LNCAP (cell line): ENCODE data around the gene PLA2G4A.

Source experiments
- TF ChIP-seq, protein P1 (sequence below): fragments of 450-650 bp; IDR thresholded peaks from 2 replicates; pipeline ENCODE4 v1.5.1; 2017; ENCODE audit warnings: mild to moderate bottlenecking

PLA2G4A gene

DNA sequence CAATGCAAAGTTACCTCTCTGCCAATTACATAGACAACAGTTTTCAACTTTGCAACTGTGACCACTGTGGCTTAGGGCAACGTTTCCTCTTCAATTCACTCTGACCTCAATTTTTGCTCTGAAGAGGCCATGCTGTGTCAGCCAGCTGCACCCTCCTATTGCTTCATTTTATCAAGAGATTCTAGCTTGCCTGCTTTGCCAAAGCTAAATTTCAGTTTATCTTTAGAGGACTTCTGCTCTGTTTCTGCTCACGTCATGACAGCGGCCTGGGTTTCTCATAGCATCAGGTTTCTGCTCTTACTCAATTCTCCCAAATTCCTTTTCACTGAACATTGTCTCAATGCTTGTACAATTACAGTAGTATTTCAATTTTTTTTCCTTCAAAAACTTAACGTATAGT lies 154.6 kb downstream of the PLA2G4A start:
- TF ChIP-seq, protein P1, sequence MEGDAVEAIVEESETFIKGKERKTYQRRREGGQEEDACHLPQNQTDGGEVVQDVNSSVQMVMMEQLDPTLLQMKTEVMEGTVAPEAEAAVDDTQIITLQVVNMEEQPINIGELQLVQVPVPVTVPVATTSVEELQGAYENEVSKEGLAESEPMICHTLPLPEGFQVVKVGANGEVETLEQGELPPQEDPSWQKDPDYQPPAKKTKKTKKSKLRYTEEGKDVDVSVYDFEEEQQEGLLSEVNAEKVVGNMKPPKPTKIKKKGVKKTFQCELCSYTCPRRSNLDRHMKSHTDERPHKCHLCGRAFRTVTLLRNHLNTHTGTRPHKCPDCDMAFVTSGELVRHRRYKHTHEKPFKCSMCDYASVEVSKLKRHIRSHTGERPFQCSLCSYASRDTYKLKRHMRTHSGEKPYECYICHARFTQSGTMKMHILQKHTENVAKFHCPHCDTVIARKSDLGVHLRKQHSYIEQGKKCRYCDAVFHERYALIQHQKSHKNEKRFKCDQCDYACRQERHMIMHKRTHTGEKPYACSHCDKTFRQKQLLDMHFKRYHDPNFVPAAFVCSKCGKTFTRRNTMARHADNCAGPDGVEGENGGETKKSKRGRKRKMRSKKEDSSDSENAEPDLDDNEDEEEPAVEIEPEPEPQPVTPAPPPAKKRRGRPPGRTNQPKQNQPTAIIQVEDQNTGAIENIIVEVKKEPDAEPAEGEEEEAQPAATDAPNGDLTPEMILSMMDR: no peak

DNA sequence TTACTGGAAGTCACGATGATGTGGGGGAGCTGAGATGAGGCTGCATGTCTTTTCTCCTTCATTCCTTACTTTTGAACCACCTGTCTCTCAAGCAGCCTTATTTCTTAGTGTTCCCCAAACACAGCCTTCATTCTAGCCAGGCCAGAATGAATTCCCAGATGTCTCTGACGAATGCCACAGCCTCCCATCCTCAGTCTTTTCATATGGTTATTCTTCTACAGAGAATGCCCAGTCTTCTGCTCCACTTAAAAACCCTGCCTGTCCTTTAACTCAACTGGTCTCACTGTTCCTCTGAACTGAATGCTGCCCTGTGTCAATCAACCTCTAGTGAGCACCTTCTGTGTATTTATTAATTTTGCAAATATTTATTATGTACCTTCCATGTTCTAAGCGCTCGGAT lies 156.2 kb downstream of the PLA2G4A start:
- TF ChIP-seq, protein P1: no peak

DNA sequence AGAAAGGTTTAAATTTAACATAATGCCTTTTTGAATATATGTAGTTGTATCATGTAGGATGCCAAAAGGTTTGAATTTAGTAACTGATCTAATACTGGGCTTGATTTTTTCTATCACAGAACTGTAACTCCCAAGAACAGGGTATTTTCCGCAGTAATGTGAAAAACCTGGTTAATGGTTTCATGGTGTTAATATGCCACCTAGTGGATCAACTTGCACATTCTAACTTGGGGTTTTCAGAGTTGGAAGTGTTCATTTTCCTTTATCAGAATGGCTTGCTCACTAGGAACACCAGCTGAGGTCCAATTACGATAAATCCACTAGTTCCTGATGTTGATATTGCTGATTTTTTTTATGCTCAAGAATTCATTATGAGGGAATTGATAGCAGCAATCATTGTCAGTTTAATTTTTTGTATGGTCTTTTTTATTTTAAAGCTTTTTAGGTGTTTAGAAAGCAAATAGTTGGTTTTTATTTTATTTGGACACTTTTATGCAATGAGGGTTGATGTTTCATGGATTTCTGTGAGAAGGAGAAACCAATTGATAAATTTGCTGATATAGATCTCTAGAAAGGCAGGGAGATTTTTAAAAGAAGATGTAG lies 157.2 kb downstream of the PLA2G4A start:
- TF ChIP-seq, protein P1: peak; percentile 77

- TF ChIP-seq, protein P1: no peak
Observed at GRCh38 chr1:186987065-186987464, 158.3 kb downstream of the PLA2G4A start.

GRCh38 chr1:186987769-186988168 lies 159.0 kb downstream of the PLA2G4A start:
- TF ChIP-seq, protein P1: peak; percentile 15; the same call in 1 of the 2 replicates

DNA sequence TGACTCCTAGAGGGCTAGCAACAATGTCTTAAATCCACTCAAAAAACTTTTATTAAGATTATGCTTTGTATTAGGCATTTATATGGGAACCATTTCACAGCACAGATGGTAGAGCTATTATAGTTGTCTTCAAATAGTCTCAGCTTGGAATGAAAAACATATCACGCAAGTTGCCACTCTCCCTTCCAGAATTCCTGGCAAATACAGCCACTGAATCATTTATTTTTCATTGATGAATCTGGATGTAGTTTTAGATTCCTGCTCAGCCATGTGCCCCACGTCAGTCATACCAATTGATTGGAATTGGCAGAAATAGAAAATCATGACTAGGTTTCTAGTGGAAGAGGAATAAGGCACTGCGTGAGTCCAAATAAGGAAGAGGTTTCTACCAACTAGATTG lies 165.2 kb downstream of the PLA2G4A start:
- TF ChIP-seq, protein P1: no peak

DNA sequence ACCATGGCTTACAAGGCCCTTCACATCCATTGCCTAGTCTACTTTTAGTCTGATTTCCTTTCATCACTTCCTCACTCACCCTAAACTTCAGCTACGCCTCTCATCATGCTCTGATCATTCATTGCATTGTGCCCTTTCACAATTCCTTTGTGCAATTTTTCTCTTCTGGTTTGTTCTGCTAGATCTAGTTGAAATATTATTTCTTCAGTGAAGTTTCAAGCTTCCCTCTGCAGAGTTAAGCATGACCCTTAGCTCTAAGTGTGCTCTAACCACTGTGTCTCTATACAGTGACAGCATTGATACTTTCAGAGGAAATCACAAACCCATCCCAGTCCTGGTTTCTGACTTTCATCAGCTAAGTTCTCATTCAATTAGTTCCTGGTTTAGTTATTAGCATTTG lies 166.1 kb downstream of the PLA2G4A start:
- TF ChIP-seq, protein P1: no peak

- TF ChIP-seq, protein P1: no peak
Observed at GRCh38 chr1:186996816-186997215, 168.1 kb downstream of the PLA2G4A start.
